Keratinocyte (primary cell): Measurements from ENCODE around the gene LYPD1. TPM values are rescaled to one million over a fixed set of nuclear protein-coding genes. Genes with fewer than 3 reads are reported as not detected.

ENCODE experiments used
- DNase-seq: peaks from one replicate; pipeline ENCODE4 v3.0.0-alpha.2; 2011; ENCODE audit warnings: low read depth, missing footprints, low spot score
- FAIRE-seq: peaks from 2 replicates; lab custom pipeline; 2011; peaks lifted over from hg19 to GRCh38; lab: Jason Lieb, UNC
- H2AFZ ChIP-seq: 2 replicates; pipeline ENCODE4 v1.6.0; 2012; ENCODE audit warnings: low read length, control low read depth, inconsistent platforms; ENCODE audit not compliant: control insufficient read depth
- H3K27ac ChIP-seq: 2 replicates; pipeline ENCODE4 v1.5.1; 2011; ENCODE audit warnings: low read length; ENCODE audit not compliant: control insufficient read depth, insufficient read depth
- H3K27me3 ChIP-seq: 3 replicates; pipeline ENCODE4 v1.6.0; 2011; ENCODE audit warnings: low read length; ENCODE audit not compliant: control insufficient read depth, insufficient read depth; ENCODE audit errors: extremely low read depth
- H3K36me3 ChIP-seq, 2 experiments: 2 replicates in 1 of 2; 3 replicates in 1 of 2; pipeline ENCODE4 v1.5.1; 2011; ENCODE audit warnings: low read length in 2 of 2, mild to moderate bottlenecking in 1 of 2; ENCODE audit not compliant: control insufficient read depth in 2 of 2, insufficient read depth in 2 of 2; ENCODE audit errors: extremely low read depth in 1 of 2
- H3K4me1 ChIP-seq: 3 replicates; pipeline ENCODE4 v1.5.1; 2011; ENCODE audit warnings: low read length; ENCODE audit not compliant: control insufficient read depth, insufficient read depth; ENCODE audit errors: extremely low read depth
- H3K4me2 ChIP-seq: 3 replicates; pipeline ENCODE4 v1.6.0; 2011; ENCODE audit warnings: low read depth, low read length; ENCODE audit not compliant: control insufficient read depth, insufficient read depth; ENCODE audit errors: extremely low read depth
- H3K4me3 ChIP-seq, 3 experiments: fragments of 200-600 bp in 1 of 3; sonication (generic) in 1 of 3; 2 replicates in 2 of 3; 3 replicates in 1 of 3; pipeline ENCODE4 v1.5.1; 2011 to 2016; ENCODE audit warnings: low read length in 3 of 3, mild to moderate bottlenecking in 3 of 3, control low read depth in 2 of 3, inconsistent platforms in 1 of 3, low read depth in 1 of 3, mixed read lengths in 1 of 3, mixed run types in 1 of 3, moderate library complexity in 1 of 3; ENCODE audit not compliant: control insufficient read depth in 2 of 3, insufficient read depth in 2 of 3; ENCODE audit errors: extremely low read depth in 1 of 3
- H3K79me2 ChIP-seq: 2 replicates; pipeline ENCODE4 v1.6.0; 2012; ENCODE audit warnings: low read length; ENCODE audit not compliant: control insufficient read depth, insufficient read depth
- H3K9ac ChIP-seq: 3 replicates; pipeline ENCODE4 v1.6.0; 2011; ENCODE audit warnings: low read length; ENCODE audit not compliant: control insufficient read depth, insufficient read depth; ENCODE audit errors: extremely low read depth
- H3K9me1 ChIP-seq: 3 replicates; pipeline ENCODE4 v1.6.0; 2011; ENCODE audit warnings: low read length; ENCODE audit not compliant: control insufficient read depth, insufficient read depth; ENCODE audit errors: extremely low read depth
- H3K9me3 ChIP-seq: 2 replicates; pipeline ENCODE4 v1.5.1; 2012; ENCODE audit warnings: low read depth, low read length; ENCODE audit not compliant: control insufficient read depth
- H4K20me1 ChIP-seq: 3 replicates; pipeline ENCODE4 v1.6.0; 2011; ENCODE audit warnings: low read length; ENCODE audit not compliant: control insufficient read depth, insufficient read depth; ENCODE audit errors: extremely low read depth
- CTCF ChIP-seq, 3 experiments: IDR thresholded peaks in 1 of 3; conservative IDR thresholded peaks in 1 of 3; optimal IDR thresholded peaks in 1 of 3; 2 replicates in 2 of 3; 3 replicates in 1 of 3; pipeline versions ENCODE3 to v1.5.1; 2011; ENCODE audit warnings: low read length in 3 of 3, mild to moderate bottlenecking in 3 of 3, moderate library complexity in 2 of 3, control low read depth in 1 of 3, inconsistent platforms in 1 of 3; ENCODE audit not compliant: insufficient read depth in 2 of 3; ENCODE audit errors: extremely low read depth in 1 of 3
- EZH2 ChIP-seq: IDR thresholded peaks from one replicate; pipeline ENCODE4 v1.6.1; 2012; ENCODE audit warnings: inconsistent platforms, mild to moderate bottlenecking, low read length, moderate library complexity
- dilution Hi-C: fragments of 300-500 bp; cut with MboI; formaldehyde crosslinking; loops from one replicate; pipeline ENCODE4 v1.7.0; 2020; ENCODE audit warnings: low sequenced_read_pairs; ENCODE audit not compliant: extremely low pct_ligation_motif_present
- polyA plus RNA-seq, 5 experiments: library from polyadenylated mRNA; depleted of rRNA in 3 of 5; stranded (reverse) in 3 of 5; stranded (forward) in 1 of 5; unstranded in 1 of 5; fragments of >200 nt; gene quantifications; 1 replicate in 1 of 5; 2 replicates in 3 of 5; 3 replicates in 1 of 5; pipeline versions ENCODE4 v1.2.1 to v1.2.3, GENCODE V29; 2011 to 2012; ENCODE audit warnings: missing spikeins in 2 of 5, low read depth in 1 of 5, low replicate concordance in 1 of 5

Gene LYPD1
- polyA plus RNA-seq, 1 donor (not counting 4 experiments of a cell fraction or from before 2014, with no cell fraction given), result 0.03 TPM

- dilution Hi-C loops, result no loop called here
- DNase-seq (no peak), FAIRE-seq (no peak)
- Histone ChIP-seq H4K20me1 (no peaks in the 10 kb centered on the region), H3K9me3 (no peaks in the 10 kb centered on the region), H3K9ac (no peak overlapping the region), H3K4me2 (no peak overlapping the region), H3K79me2 (no peaks in the 10 kb centered on the region), H3K27me3 (no peaks in the 10 kb centered on the region), H3K36me3 (no peaks in the 10 kb centered on the region), H3K4me1 (no peaks in the 10 kb centered on the region), H3K9me1 (no peaks in the 10 kb centered on the region), H3K27ac (no peak overlapping the region), H2AFZ (no peak overlapping the region), H3K4me3 (no peak overlapping the region)
- TF ChIP-seq CTCF (optimal IDR thresholded peaks at IDR 0.05 in 1 of 3, IDR thresholded peaks at IDR 0.05 in 1 of 3, conservative IDR thresholded peaks at IDR 0.05 in 1 of 3; ENCODE audit: extremely low read depth in 1 of 3, insufficient read depth in 2 of 3, low read length in 3 of 3), result no peak
- no peak for TF ChIP-seq EZH2
Observed at GRCh38 chr2:132611719-132612118, 58.3 kb downstream of the LYPD1 start.

DNA sequence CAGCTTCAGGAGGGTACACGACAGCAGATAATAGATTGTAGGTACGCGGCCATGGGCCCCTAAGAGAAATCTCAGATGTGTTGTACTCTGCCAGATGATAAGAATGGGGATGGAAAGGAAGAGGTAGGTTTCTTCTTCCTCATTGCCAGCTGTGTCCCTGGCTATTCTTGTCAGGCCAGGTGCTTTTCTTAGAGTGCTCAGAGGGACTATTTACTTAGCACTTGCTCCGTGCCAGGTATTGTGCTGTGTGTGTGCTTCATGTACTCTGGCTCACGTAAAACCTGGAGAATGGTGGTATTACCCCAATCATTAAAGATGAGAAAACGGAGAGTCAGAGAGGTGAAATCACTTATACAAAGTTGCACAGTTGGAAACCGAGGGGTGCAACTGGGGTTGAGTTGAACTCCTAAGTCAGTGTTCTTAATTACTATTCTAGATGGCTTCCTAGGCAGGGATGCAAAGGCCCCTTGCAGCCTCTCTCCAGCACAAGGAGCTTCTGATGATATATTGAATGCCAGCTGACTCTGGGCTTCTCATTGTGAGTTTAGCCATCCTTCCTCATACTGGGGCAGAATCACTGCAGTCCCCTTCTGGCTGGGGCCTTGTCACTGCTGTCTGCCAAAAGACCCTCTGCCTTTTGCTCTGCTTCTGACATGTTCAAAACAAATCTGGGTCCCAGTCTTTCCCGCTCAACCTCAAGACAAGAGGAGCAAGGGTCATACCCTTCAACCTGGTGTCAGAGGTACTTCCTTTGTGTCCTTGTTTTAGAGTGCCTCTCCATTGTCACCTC is 60.7 kb downstream of the LYPD1 start:
- no peak for FAIRE-seq
- no peak for TF ChIP-seq CTCF (optimal IDR thresholded peaks at IDR 0.05 in 1 of 3, IDR thresholded peaks at IDR 0.05 in 1 of 3, conservative IDR thresholded peaks at IDR 0.05 in 1 of 3; ENCODE audit: extremely low read depth in 1 of 3, insufficient read depth in 2 of 3, low read length in 3 of 3)
- TF ChIP-seq EZH2, result no peak

More for the DNA sequence above, 60.7 kb downstream of the LYPD1 start:
- H3K27ac ChIP-seq, result no peak overlapping the region
- H3K4me3 ChIP-seq, result no peak overlapping the region
- H3K4me2 ChIP-seq, result no peak overlapping the region
- H3K36me3 ChIP-seq, result no peaks in the 10 kb centered on the region
- no peak for DNase-seq
- no peaks in the 10 kb centered on the region for H4K20me1 ChIP-seq
- no peaks in the 10 kb centered on the region for H3K9me3 ChIP-seq
- no peaks in the 10 kb centered on the region for H3K9me1 ChIP-seq
- H3K27me3 ChIP-seq, result no peaks in the 10 kb centered on the region
- H3K79me2 ChIP-seq, result no peaks in the 10 kb centered on the region
- no peak overlapping the region for H3K9ac ChIP-seq
- dilution Hi-C loops, result no loop called here
- no peaks in the 10 kb centered on the region for H3K4me1 ChIP-seq
- H2AFZ ChIP-seq, result no peak overlapping the region
